ENCODE data around the gene IL17B.

- TF ChIP-seq, protein P1, sequence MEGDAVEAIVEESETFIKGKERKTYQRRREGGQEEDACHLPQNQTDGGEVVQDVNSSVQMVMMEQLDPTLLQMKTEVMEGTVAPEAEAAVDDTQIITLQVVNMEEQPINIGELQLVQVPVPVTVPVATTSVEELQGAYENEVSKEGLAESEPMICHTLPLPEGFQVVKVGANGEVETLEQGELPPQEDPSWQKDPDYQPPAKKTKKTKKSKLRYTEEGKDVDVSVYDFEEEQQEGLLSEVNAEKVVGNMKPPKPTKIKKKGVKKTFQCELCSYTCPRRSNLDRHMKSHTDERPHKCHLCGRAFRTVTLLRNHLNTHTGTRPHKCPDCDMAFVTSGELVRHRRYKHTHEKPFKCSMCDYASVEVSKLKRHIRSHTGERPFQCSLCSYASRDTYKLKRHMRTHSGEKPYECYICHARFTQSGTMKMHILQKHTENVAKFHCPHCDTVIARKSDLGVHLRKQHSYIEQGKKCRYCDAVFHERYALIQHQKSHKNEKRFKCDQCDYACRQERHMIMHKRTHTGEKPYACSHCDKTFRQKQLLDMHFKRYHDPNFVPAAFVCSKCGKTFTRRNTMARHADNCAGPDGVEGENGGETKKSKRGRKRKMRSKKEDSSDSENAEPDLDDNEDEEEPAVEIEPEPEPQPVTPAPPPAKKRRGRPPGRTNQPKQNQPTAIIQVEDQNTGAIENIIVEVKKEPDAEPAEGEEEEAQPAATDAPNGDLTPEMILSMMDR (IDR thresholded peaks at IDR 0.05): no peak
- no peak for TF ChIP-seq EP300 (IDR thresholded peaks at IDR 0.05)
These were observed 12.4 kb upstream of the IL17B start for GRCh38 chr5:149391524-149391923.
